Prostate gland (tissue), 2 donors: Measurements from ENCODE around the gene MOGAT2.

Source experiments
- CTCF ChIP-seq, 4 experiments: fragments of 200-600 bp in 2 of 4; fragments of 450-650 bp in 2 of 4; sonication (generic) in 2 of 4; IDR thresholded peaks; 1 replicate in 3 of 4; 2 replicates in 1 of 4; pipeline ENCODE4 v1.5.1; 2016 to 2019; ENCODE audit warnings: antibody characterized with exemption in 4 of 4, mild to moderate bottlenecking in 2 of 4, moderate library complexity in 2 of 4
- POLR2A ChIP-seq: fragments of 450-650 bp; IDR thresholded peaks from one replicate; pipeline ENCODE4 v1.6.1; 2016; ENCODE audit warnings: antibody characterized with exemption, mild to moderate bottlenecking
- POLR2AphosphoS5 ChIP-seq: sonication (generic); formaldehyde crosslinking; IDR thresholded peaks from one replicate; pipeline ENCODE4 v1.6.1; 2017; ENCODE audit warnings: antibody characterized with exemption

DNA sequence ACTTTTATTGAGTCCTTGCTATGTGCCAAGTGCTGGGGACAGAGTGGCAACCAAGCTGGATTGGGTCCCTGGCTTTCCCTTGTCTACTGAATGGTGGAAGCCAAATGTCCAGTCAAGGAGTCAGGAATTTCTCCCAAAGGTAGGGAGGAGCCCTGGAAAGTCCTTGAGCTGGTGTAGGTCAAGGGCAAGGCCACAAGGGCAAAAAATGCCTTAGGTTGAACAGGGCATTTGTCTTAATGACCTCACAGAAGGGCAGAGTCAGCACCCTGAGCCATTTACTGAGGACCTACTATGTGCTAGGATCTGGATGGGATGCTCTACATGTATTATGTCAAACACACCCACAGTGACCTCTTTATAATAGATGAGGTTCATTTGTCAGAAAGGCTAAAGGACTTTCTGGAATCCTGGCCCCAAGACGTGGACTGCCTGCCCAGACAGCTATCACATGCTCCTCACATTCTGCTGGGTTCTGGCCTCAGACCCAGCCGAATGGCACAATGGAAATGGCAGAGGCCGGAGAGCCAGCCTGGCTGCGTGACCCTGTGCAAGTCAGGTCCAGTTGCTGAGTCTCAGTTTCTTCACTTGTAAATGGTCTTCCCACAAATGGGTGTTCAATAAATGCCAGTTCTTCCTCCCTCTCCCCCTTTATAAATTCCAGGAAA lies 17.7 kb downstream of the MOGAT2 start:
- no peak for TF ChIP-seq CTCF (IDR thresholded peaks at IDR 0.05)
- no peak for TF ChIP-seq POLR2AphosphoS5
- no peak for TF ChIP-seq POLR2A
